ENCODE measurements around the gene DMWD. TPM values are rescaled to one million over a fixed set of nuclear protein-coding genes. Genes with fewer than 3 reads are reported as not detected.

The DMWD gene
- total and polyA plus RNA-seq, 2 donors (not counting 1 experiment from before 2014, with no cell fraction given), result 25.1 to 86.4 TPM

- H3K27ac Mint-ChIP-seq, result peak overlapping the region; percentile 46
- 3% methylated on average over 28 of the region's 48 CpGs for WGBS (ENCODE audit: insufficient coverage)
- CTCF ChIA-PET, result interaction anchor here (0.6 to 1.8 kb wide), 8 partner anchors 9 to 378 kb away, joined by 3 to 33 read pairs (median 6); partner anchors contain the start of genes DMWD, QPCTL and SIX5
- H3K4me3 ChIP-seq (ENCODE audit: control extremely low read depth in 1 of 5, extremely low read depth in 1 of 5, insufficient read depth in 1 of 5, low read depth in 2 of 5, low read length in 4 of 5), result peak overlapping the region in 4 of 5 experiments; percentile 13 to 61 (median 42)
- H3K4me1 Mint-ChIP-seq, result peaks cover 19% of the 10 kb centered on the region
- peak overlapping the region; percentile 46 for H2AFZ ChIP-seq (ENCODE audit: insufficient read depth, low read depth, low read length, poor library complexity, severe bottlenecking)
- intact Hi-C loops (cut with micrococcal nuclease), result loop anchor here (1.0 kb wide), 2 partner anchors 9 to 14 kb away; no protein-coding TSS in a partner anchor
- no peak overlapping the region for H3K27ac ChIP-seq (ENCODE audit: low read length in 2 of 2)
- H3K79me2 ChIP-seq (ENCODE audit: control insufficient read depth, insufficient read depth, low read length), result no peaks in the 10 kb centered on the region
- ATAC-seq (ENCODE audit: low read depth) (peak; percentile 96), DNase-seq (peak; percentile 90)
- peaks cover 68% of the 10 kb centered on the region for H4K20me1 ChIP-seq (ENCODE audit: control insufficient read depth, insufficient read depth, low read length, poor library complexity, severe bottlenecking)
- H3K9ac ChIP-seq (ENCODE audit: low read length), result peak overlapping the region; percentile 56
- H3K27me3 ChIP-seq (replicated peaks in 1 of 4; ENCODE audit: control extremely low read depth in 1 of 4, control insufficient read depth in 3 of 4, insufficient read depth in 4 of 4, low read length in 3 of 4), result peaks cover 0 to 23% (median 2%) of the 10 kb centered on the region in 4 experiments
- peaks cover 10% of the 10 kb centered on the region for H3K27me3 Mint-ChIP-seq
- H3K4me2 ChIP-seq (replicated peaks; ENCODE audit: low read depth, low read length, poor library complexity, severe bottlenecking), result peak overlapping the region; percentile 92
- peaks cover 0 to 11% of the 10 kb centered on the region in 2 experiments for H3K36me3 ChIP-seq (replicated peaks in 1 of 2; ENCODE audit: control extremely low read depth in 1 of 2, control insufficient read depth in 1 of 2, extremely low read depth in 1 of 2, insufficient read depth in 2 of 2, low read length in 1 of 2)
- POLR2A ChIA-PET, result interaction anchor here (1.1 kb wide), 1 partner anchor 10 kb away, joined by 6 read pairs; the partner anchor contains the start of gene SIX5
- H3K9me3 Mint-ChIP-seq (ENCODE audit: insufficient read depth), result no peaks in the 10 kb centered on the region
- peaks cover 17 to 22% of the 10 kb centered on the region in 2 donors for H3K4me1 ChIP-seq (ENCODE audit: control insufficient read depth in 2 of 2, insufficient read depth in 2 of 2, low read length in 2 of 2)
- H3K9me3 ChIP-seq (ENCODE audit: control extremely low read depth in 1 of 3, control insufficient read depth in 2 of 3, insufficient read depth in 1 of 3, low read length in 2 of 3), result peaks cover 0 to 4% (median 0%) of the 10 kb centered on the region in 3 donors
- peak; percentile 68 for TF ChIP-seq CTCF (IDR thresholded peaks at IDR 0.05)
- TF ChIP-seq EZH2 (IDR thresholded peaks at IDR 0.05; ENCODE audit: borderline replicate concordance, insufficient read depth, low read depth, low read length, poor library complexity, severe bottlenecking), result no peak
- H3K4me3 Mint-ChIP-seq, result peak overlapping the region; percentile 87
Measured at GRCh38 chr19:45779231-45780145, 13.2 kb downstream of the DMWD start.
